ENCODE measurements around the gene SPACA6.
A peak's percentile ranks its signal among the peaks of the same experiment; 100 is the strongest.

Gene SPACA6

GRCh38 chr19:51689751-51690453, 3.2 kb upstream of the SPACA6 start:
- no peak for DNase-seq

DNA sequence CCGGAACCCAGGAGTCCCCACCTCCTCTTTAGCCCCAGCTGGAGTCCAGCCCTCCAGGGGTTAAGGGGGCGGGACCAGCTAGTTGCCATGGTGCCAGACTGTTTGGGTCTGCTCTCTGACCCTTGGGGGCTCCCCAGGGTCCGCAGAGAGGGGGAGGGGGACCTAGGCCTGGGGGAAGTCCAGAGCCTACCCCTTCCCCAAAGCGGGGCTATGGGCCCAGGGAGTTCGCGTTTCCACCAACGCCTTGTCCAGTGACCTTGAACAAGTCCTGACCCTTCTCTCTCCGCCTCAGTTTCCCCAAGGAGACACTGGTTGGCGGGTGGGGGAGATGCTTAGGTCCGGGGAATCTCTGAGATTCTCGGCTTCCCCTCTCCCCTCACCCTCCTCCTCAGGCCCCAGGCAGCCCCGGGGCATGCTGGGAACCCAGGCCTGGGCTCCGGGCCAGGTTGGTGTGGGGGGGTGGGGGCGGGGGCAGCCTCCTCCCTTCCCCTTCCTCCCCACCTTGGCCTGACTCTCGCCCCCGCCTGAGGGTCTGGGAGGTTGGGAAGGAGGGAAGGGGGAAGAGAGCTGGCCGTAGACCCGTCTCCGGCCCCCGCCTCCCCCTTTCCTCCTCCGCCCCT, 2.6 kb upstream of the SPACA6 start:
- DNase-seq: peak; percentile 46

DNA sequence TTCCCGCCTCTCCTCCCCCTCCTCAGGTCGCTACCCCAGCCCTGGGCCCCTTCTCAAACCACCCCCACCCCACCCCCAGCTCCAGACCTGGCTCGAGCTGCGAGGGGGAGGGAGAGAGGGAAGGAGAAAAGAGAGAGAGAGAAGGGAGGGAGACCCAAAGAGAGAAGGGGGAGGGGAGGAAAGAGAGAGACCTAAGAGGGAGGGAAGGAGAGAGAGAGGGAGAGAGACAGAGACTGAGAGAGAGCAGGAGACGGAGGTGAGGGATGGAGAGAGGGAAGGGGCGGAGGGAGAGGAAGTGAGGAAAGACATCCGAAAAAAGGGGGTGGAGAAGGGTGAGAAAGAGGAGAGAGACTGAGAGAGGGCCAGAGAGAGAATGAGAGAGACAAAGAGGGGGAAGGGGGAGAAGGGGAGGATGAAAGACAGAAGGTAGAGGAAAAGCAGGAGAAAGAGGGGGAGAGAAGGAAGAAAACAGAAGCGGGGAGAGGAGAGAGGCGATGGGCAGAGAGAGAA, 2.0 kb upstream of the SPACA6 start:
- no peak for DNase-seq

DNA sequence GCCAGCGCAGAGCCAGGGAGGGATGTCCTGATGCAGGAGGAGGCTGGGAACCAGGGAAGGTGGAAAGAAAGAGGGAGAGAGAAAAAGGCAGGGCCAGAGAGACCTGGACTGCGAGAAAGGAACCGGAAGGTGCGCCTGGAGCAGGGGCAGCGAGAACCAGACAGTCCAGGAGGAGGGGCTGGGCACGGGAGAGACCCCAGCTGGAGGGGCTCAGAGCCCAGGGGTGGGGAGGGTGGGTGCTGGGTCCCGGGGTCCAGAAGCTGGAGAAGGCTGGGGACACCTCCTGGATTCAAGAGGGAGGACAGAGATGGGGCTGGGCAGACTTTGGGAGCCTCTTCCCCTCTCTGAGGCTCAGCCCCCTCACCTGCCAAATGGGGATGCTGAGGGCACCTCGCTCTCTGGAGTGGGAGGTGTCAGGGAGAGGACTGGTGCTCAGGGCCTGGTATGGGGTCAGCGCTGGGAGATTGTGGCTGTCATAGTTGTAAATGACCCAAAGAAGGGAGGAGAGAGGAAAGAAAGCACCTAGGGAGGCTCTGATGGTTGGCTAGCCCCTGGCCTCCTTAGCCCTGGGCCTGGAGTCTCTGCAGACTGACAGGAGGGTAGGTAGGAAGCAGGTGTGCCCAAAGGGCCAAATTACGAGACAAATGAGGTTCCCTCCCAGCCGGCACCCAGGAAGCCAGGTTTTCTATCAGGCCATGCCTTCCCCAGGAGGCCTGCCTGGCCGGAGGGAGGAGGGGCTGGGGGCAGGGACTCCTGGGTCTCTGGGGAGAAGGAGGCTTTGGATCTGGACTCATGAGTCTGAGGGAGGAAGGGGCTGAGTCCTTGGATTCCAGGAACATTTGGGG, 1.3 kb upstream of the SPACA6 start:
- DNase-seq: no peak

GRCh38 chr19:51692468-51692867, 662 bp upstream of the SPACA6 start:
- DNase-seq: no peak

- no peak for DNase-seq
Observed at GRCh38 chr19:51693819-51694218, 689 bp downstream of the SPACA6 start.

DNA sequence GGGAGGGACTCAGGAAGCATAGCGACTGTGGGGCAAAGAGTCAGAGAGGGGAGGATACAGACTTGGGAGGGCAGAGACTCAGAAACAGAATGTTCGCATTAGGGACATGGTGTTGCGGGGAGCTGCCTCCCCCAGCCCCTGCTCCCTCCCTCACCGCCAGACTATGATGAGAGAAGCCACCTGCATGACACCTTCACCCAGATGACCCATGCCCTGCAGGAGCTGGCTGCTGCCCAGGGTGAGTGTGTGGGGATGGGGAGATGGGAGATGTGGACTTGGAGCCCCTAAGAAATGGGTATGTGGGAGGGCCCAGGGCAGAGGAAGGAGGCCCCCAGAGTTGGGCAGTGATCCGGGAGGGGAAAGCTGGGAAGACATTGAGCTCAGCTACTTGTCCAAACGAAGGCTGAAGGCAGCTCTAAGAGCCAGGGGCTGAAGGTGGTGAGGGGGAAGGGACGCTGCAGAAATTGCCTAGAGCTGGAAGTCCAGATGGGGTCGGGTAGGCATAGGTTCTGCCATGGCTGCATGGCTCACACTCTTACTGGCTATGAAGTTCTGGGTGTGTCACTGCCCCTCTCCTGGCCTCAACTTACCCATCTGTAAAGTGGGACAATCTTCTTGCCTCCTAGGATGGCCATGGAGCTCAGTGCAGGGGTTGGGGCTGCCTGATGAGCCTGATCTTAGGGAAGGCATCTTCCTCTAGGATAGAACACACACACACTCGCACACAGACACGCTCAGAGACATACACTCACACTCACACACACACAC, 1.4 kb downstream of the SPACA6 start:
- DNase-seq: no peak

DNA sequence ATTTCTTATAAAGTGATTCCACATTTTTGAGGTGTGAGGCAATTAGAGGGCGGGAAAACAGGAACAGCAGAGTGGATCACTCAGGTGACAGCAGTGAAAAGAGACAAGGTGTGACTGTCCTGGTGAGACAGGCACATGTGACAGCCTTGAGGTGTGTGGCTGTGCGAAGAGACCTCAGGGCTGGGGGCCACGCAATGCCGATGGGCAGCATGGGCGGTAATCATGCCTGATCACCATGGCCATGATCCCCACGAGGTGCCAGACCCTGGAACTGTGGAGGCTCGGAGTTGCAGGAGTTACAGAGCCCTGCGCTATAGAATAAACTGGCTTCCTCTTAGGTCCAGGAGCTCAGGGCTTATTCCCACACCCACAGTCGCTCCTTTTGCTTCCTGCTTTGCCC, 2.0 kb downstream of the SPACA6 start:
- no peak for DNase-seq

- no peak for DNase-seq
Observed at GRCh38 chr19:51695702-51696315, 2.7 kb downstream of the SPACA6 start.

DNA sequence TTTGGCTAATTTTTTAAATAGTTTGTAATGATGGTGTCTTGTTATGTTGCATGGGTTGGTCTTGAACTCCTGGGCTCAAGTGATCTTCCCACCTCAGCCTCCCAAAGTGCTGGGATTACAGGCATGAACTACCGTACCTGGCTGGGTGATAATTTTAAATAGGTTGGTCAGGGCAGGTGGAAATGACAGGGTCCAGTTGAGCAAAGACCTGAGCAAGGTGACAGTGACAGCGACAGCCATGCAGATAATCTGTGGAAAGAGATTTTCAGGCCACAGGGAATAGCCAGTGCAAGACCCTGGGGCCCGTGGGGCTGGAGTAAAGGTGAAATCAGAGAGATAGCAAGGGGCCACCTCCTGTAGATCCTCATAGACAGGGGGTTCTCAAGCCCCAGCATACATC, 3.5 kb downstream of the SPACA6 start:
- no peak for DNase-seq

DNA sequence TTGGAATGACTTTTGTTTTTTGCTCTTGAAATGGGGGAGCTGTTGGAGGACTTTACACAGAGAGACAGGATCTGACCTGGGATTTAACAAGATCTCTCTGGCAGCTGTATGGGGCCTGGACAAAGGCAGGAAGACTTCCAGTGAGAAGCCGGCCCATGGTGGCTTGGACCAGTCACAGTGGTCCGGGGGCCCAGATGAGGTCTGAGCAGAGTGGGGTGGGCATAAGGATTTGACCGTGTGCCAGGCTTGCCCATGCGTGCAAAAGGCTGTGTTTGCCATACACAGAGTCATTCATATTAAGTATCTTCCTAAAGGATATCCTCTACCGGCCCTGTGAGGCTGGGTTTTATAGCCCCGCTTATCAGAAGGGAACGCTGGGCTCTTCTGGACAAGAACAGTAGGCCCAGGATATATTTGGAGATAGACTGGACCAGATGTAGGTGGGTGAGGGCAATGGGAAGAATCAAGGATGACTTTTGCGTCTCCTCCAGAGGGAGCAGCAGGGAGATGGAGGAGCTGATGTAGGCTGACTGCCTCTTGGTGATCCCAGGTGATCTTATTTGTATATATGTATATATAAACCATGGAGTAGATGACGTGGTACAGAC, 4.1 kb downstream of the SPACA6 start:
- no peak for DNase-seq

GRCh38 chr19:51698296-51698695, 5.2 kb downstream of the SPACA6 start:
- no peak for DNase-seq

DNA sequence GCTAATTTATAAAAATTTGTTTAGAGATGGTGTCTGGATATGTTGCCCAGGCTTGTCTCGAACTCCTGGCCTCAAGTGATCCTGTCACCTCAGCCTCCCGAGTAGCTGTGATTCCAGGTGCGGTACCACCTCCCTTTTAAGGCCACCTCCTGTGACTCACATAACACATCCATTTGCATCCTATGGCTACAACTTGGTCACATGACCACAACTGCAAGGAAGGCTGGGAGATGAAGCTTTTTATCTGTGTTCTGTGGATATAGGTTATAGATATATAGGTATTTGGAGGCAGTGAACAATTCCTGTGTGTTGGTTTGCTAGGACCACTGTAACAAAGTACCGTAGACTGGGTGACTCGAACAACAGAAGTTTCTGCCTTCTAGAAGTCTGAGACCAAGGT, 6.0 kb downstream of the SPACA6 start:
- DNase-seq: no peak

- no peak for DNase-seq
Observed at GRCh38 chr19:51701468-51702100, 8.5 kb downstream of the SPACA6 start.

DNA sequence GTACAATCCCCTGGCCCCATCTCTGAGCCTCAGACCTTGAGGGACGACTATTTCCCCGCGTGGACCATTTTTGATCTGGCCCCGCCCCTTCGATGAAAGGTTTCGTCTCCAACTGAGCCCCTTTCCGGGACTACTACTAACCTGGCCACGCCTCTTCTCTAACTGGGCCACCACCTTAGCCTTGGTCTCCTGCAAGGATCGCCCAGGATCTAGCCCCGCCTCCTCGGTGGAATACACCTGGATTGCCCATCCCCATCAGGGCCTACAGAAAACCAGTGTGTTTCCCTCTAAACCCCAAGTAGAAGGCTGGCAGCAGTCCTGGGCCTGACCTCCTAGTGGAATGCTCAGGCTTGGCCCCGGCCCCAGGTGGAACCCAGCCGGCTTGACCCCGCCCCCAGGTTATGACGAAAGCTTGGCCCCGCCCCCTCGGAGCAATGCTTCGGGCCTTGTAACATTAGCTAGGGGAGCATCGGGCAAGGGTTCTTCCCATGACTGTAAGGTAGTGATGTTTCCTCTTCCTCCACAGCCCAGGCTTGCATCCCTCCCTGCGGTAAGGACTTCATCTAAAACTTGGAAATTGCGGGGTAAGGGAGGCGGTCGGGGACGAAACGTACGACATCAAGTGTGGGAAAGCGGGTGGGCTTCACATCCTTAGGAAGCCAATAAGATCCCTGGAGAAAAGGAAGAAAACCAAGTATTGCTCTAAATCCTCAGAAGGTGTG, 9.1 kb downstream of the SPACA6 start:
- DNase-seq: no peak

DNA sequence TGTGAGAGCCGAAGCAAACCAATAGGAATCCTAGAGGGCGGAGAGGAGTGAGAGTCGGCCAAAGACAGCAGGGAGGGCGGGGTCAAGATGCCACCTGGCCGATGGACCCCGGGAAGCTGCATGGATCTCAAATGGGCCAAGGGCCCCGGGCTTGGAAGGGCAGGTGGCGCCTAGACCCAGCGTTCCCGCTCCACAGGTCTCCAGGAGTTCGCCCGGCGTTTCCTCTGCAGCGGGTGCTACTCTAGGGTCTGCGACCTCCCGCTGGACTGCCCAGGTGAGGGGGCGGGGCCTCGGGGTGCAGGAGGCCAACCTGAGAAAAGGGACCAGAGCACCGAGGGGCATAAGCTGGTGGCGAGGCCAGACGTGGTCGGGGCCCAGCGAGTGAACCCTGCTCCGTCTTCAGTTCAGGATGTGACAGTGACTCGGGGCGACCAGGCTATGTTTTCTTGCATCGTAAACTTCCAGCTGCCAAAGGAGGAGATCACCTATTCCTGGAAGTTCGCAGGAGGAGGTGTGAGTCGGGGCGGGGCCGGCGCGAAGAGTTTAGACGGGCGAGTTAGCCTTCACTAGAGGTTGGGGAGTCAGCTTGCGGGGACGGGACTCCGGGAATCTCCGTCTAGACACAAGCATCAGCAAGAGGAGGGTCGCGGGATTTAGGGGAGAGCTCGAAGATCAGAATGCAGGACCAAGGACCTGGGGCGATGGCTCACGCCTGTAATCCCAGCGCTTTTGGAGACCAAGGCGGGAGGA, 9.9 kb downstream of the SPACA6 start:
- no peak for DNase-seq

DNA sequence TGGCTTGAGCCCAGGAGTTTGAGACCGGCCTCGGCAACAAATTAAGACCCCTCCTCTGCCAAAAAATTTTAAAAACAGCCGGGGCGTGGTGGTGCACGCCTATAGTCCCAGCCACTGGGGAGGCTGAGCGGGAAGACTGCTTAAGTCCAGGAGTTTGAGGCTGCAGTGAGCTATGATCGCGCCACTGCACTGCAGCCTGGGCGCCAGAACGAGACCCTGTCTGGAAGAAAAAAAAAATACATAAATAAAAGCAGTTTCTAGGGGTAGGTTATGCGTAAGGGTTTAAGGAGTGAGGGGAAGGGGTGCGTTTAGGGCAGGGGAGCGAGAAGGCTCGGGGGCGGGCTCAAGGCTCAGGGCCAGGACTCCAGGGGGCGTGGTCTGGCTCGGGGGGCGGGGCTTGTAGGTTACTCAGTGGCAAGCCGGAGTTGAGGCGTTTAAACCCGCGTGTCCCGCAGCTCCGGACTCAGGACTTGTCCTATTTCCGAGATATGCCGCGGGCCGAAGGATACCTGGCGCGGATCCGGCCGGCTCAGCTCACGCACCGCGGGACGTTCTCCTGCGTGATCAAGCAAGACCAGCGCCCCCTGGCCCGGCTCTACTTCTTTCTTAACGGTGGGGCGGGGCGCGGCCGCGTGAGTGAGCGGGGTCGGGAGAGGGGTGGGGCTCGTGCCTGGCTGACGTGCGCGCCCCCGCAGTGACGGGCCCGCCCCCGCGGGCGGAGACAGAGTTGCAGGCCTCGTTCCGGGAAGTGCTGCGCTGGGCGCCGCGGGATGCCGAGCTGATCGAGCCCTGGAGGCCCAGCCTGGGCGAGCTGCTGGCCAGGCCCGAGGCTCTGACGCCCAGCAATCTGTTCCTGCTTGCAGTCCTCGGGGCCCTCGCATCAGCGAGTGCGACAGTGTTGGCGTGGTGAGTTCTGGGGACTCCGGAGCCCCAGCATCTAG, 10.7 kb downstream of the SPACA6 start:
- DNase-seq: peak; percentile 95

DNA sequence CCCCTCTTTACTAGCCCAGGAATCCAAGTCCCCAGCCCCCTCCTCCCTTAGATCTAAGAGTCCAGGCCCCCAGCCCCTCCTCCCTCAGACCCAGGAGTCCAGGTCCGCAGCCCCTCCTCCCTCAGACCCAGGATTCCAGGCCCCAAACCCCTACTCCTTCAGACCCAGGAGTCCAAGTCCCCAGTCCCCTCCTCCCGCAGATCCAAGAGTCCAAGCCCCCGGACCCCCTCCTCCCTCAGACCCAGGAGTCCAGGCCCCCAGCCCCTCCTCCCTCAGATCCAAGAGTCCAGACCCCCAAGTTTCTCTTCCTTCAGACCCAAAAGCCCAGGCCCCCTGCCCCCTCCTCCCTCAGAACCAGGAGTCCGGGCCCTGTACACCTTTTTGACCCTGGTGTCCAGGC, 11.5 kb downstream of the SPACA6 start:
- DNase-seq: no peak

DNA sequence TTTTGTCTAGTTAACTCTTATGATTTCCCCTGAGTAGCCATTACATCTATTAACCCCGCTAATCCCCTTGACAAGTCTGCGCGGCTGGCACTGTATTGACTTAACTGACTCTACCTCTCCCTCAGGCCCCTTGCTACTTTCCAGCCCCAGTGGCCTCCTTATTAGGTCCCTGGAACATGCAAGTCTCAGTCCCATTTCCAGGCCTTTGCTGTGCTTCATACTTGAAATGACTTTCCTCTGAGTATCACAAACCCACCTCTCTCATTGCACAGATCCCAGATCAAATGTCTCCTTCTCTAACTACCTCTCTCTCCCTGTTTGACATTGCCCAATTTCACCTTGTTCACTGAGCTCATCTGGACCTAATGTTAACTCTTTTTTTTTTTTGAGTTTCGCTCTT, 13.2 kb downstream of the SPACA6 start:
- DNase-seq: no peak

Data from activated effector memory CD4-positive, alpha-beta T cell treated with Interleukin-2 at 50 U/mL for 16 hours (primary cell).